GM12865 (cell line): ENCODE data around the gene GLP1R.
"Not testable (repeated sequence)": the region's sequence is repeated elsewhere in the genome, so short reads cannot be mapped to it uniquely, and the experiment has no call there.

Experiments used
- DNase-seq: peaks from one replicate; pipeline ENCODE4 v3.0.0; 2010; ENCODE audit warnings: low read depth
- H3K4me3 ChIP-seq: 2 replicates; pipeline ENCODE4 v1.5.1; 2011; ENCODE audit warnings: mild to moderate bottlenecking, low read depth, low read length, control low read depth
- TF ChIP-seq, protein P1 (sequence below): IDR thresholded peaks from 2 replicates; pipeline ENCODE4 v1.5.1; 2011; ENCODE audit warnings: low read length, control low read depth, low read depth, inconsistent platforms; ENCODE audit not compliant: insufficient read depth; ENCODE audit errors: missing control alignments

The GLP1R gene

DNA sequence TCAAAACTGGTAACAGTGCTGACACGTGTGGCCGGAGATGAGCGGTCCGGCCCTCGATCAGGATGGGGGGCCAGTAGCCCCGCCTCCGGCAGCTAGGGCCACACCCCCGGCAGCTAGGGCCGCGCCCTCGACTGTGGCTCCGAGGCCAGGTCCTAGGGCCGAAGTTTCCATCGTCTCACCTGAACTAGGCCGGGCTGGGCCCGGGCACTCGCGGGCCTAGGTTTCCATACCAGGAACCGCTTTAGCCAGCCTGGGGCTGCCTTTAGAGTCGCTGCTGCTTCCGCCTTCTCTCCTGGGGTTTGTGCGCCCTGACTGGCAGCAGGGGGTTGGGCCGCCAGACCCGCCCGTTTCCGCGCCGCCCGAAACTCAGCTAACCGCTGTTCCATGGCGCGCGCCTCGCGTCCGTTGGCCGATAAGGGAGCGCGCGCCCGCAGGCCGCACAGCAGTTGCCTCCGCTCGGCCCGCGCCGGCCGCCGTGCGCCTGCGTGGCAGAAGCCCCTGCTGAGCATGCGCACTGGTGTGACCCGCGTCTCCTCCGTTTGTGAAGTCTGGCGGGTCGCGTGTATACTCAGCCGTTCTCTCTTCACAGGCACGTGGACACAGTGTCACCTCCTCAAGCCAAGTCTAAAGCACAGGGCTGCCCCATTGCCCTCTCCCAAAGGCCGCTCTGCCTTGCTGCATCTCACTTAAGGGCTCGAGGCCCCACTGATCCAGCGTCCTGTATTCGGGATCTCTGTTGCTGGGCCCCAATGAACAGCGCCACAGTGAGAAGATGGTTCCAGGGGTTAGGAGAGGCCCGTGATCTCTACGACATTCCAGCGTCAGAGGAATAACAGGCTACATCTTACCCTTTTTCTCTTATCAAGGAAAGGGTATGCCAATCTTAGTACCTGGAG is 66.4 kb downstream of the GLP1R start, which contains the start of gene SAYSD1:
TSS of gene SAYSD1 (minus strand) at position 483 of the 896 bp plus-strand sequence. CDS start at position 386, 97 bp downstream.
- peak within 1 kb of the TSS; percentile 68 for H3K4me3 ChIP-seq
- TF ChIP-seq, protein P1, sequence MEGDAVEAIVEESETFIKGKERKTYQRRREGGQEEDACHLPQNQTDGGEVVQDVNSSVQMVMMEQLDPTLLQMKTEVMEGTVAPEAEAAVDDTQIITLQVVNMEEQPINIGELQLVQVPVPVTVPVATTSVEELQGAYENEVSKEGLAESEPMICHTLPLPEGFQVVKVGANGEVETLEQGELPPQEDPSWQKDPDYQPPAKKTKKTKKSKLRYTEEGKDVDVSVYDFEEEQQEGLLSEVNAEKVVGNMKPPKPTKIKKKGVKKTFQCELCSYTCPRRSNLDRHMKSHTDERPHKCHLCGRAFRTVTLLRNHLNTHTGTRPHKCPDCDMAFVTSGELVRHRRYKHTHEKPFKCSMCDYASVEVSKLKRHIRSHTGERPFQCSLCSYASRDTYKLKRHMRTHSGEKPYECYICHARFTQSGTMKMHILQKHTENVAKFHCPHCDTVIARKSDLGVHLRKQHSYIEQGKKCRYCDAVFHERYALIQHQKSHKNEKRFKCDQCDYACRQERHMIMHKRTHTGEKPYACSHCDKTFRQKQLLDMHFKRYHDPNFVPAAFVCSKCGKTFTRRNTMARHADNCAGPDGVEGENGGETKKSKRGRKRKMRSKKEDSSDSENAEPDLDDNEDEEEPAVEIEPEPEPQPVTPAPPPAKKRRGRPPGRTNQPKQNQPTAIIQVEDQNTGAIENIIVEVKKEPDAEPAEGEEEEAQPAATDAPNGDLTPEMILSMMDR: no peak
- DNase-seq: peak; percentile 98

DNA sequence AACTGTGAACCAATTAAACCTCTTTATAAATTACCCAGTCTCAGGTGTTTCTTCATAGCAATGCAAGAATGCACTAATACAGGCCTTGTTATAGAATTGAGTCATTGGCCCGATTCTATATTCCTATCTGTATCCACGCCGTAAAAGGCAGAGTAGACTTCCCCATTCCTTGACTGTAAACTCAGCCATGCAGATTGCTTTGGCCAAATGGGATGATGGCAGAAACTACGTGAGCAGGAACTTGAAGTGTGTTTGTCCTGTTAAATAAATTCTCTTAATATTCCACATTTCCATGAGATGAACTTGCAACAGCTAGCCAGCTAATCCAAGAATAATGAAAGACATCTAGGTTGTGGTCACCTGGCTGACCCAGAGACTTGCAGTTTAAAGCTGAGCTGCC is 70.3 kb downstream of the GLP1R start:
- no peak overlapping the region for H3K4me3 ChIP-seq
- DNase-seq: no peak
- TF ChIP-seq, protein P1: no peak

DNA sequence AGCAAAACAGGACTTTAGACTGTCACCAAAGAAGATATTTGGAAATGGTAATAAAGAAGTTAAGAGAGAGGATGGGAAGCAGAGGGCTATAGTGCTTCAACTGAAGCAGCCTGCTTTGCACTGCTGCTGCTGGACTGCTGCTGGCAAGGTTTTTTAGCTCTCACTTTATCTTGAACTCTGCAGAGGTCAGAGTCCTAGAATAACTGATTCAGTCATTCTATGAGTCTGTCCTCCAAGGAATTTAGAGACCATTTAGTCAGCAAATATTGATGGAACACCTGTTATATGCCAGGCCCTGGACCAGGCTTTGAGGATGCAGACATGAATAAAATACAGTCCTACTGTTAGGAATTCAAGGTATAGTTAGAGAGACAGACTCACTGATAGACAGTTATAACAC is 75.5 kb downstream of the GLP1R start:
- no peak overlapping the region for H3K4me3 ChIP-seq
- no peak for DNase-seq

DNA sequence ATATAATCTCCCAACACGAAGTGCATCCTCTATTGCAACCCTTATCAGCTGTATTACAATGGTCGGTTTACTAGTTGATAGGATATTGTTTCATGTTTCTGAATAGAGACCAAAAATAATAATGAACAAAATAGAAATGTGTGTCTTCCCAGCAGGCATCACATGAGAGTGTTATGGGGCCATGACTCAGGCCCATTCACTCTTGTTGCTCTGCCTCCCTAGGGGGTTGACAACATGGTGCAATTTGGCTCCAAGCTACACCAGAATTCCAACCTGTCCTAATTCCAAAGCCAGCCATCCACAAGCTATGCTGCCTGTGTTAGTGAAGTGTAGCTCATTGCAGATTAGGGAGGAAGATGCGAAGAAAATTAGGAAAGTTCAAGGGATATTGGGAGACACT is 79.5 kb downstream of the GLP1R start:
- H3K4me3 ChIP-seq: no peak overlapping the region
- TF ChIP-seq, protein P1: no peak
- DNase-seq: no peak

More for the DNA sequence above, 75.5 kb downstream of the GLP1R start:
- TF ChIP-seq, protein P1: no peak

DNA sequence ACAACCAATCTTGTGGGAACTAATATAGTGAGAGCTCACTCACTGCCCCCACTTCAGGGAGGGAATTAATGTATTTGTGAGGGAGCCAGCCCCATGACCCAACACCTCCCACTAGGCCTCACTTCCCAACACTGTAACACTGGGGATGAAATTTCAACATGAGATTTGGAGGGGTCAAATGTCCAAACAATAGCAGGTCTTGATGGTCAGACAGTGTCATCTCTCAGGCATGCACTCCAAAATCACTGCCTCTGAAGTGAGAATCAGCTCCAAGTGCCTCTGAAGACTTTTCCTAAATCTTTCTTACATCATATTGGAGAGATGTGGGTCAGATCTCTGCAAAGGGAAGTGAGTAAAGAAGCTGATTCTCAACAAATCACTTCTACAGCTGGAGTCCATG is 80.3 kb downstream of the GLP1R start:
- H3K4me3 ChIP-seq: no peak overlapping the region
- TF ChIP-seq, protein P1: no peak
- DNase-seq: no peak

DNA sequence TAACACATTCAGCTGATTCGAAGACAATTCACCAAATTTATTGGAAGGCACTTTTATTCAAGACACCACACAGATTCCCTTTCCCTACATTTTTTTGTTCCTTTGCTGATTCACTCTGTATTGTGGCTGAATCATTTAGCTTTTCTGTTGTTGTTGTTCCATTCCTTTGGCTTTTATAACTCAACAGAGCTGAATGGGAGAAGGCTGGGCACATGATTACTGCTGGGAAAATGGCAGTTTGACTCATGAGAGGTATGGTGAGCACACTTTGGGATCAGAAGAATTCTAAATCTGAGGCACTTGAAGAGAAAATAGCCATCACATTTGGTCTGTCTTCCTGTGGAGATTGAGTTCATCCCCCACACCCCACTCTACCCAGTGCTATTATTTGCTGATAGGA is 82.1 kb downstream of the GLP1R start:
- no peak for DNase-seq
- no peak overlapping the region for H3K4me3 ChIP-seq
- TF ChIP-seq, protein P1: no peak

DNA sequence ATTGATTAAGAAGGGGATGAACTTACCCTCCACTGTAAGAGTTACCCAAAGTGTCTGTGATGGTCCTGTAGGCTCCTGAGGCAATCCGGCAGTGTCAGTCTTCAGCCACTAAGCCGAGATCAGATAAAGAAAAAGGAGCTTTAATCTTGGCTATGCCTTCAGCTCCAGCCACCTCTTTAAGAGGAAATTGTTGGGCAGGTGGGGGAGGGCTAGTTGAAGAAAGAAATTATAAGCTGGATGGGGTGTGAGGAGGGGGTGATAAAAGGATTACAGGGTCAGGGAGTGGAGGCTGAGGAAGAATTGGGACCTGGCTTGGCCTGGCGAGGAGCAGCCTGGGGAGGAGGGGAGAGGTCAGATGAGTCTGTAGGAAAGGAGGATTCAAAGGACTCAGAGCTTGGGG is 86.2 kb downstream of the GLP1R start:
- not testable (repeated sequence) for DNase-seq

DNA sequence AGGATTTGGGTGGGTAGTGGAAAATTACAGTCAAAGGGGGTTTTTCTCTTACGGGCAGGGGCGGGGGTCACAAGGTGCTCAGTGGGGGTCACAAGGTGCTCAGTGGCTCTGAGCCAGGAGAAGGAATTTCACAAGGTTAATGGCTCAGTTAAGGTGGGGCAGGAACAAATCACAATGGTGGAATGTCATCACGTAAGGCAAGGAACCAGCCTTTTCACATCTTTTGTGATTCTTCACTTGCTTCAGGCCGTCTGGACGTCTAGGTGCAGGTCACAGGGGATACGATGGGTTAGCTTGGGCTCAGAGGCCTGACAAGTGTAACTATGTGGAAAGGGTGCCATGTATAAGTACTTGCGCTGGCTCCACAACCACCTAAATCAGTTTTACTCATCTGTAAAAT is 87.6 kb downstream of the GLP1R start:
- not testable (repeated sequence) for DNase-seq, H3K4me3 ChIP-seq

More for the DNA sequence above, 86.2 kb downstream of the GLP1R start:
- H3K4me3 ChIP-seq: not testable (repeated sequence)
